Measurements from ENCODE around the gene TKT. TPM values are rescaled to one million over a fixed set of nuclear protein-coding genes. Genes with fewer than 3 reads are reported as not detected.

TKT gene
- total RNA-seq, 1 experiment from 2014 or later = 634 TPM

DNA sequence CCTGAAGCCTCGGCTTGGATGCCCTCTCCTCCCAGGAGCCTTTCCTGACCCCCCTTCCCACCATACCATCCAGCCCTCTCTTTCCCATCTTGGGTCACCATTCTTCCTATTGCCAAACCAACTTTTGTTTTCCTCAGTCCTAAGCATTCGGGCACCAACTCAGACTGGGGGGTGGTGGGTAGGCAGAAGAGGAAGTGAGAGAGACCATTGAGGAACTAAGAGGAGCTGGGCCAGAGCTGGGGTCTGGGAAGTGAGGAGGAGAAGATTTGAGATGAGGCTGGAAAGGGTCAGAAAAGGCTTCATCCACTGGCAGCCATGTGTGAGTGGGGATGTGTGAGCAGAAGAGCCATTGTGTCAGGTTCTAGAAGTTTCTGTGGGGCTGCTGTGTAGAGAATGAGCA, 37.7 kb downstream of the TKT start:
- POLR2A ChIA-PET = no interaction called here
- no peak overlapping the region for H3K4me2 ChIP-seq (ENCODE audit: low read length)
- TF ChIP-seq POLR2A (IDR thresholded peaks at IDR 0.05; ENCODE audit: borderline replicate concordance, extremely low read depth, insufficient read depth, insufficient read length) (no peak), ELF1 (IDR thresholded peaks at IDR 0.05; ENCODE audit: borderline replicate concordance, low read depth) (no peak), CBX3 (IDR thresholded peaks at IDR 0.05; ENCODE audit: low read depth) (no peak), SP1 (IDR thresholded peaks at IDR 0.05; ENCODE audit: low read depth) (no peak), YY1 (IDR thresholded peaks at IDR 0.05; ENCODE audit: extremely low read depth, insufficient replicate concordance, low read depth, low read length) (no peak), TCF7L2 (IDR thresholded peaks at IDR 0.05; ENCODE audit: borderline replicate concordance, extremely low read depth, insufficient read depth, insufficient read length) (no peak), RAD21 (IDR thresholded peaks at IDR 0.05; ENCODE audit: low read depth) (no peak)
- TF ChIP-seq, protein P1, sequence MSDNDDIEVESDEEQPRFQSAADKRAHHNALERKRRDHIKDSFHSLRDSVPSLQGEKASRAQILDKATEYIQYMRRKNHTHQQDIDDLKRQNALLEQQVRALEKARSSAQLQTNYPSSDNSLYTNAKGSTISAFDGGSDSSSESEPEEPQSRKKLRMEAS (IDR thresholded peaks at IDR 0.05) = no peak
- peaks cover 0 to 4% of the 10 kb centered on the region in 2 experiments; a peak in 1 of 4 replicates for H3K36me3 ChIP-seq (ENCODE audit: control insufficient read depth in 1 of 2, insufficient read depth in 2 of 2, low read length in 2 of 2)
- H2AFZ ChIP-seq (ENCODE audit: low read depth, low read length, poor library complexity, severe bottlenecking) = no peak overlapping the region
- DNase-seq (ENCODE audit: low read depth, low spot score) (no peak), ATAC-seq (no peak)
- H3K9me3 ChIP-seq (ENCODE audit: control insufficient read depth in 1 of 2, insufficient read depth in 1 of 2, low read depth in 1 of 2, low read length in 2 of 2) = no peaks in the 10 kb centered on the region
- no peak overlapping the region for H3K9ac ChIP-seq (ENCODE audit: low read length)
- intact Hi-C loops (cut with micrococcal nuclease) = no loop called here
- CTCF ChIA-PET = no interaction called here
- no peaks in the 10 kb centered on the region; the same call in 1 of the 2 replicates for H3K79me2 ChIP-seq (ENCODE audit: insufficient read depth, low read length)
- H3K27ac ChIP-seq (ENCODE audit: low read depth, low read length) = no peak overlapping the region
- BruUV-seq (replicated peaks) = no TSS peak
- H4K20me1 ChIP-seq (ENCODE audit: insufficient read depth) = no peaks in the 10 kb centered on the region
- H3K27me3 ChIP-seq (ENCODE audit: insufficient read depth, low read length) = no peaks in the 10 kb centered on the region
- RAD21 ChIA-PET (ENCODE audit: low non-redundant PET in 1 of 2, low total read pairs in 2 of 2, uncharacterized antibody in 2 of 2, unreplicated experiment in 2 of 2) = no interaction called here
- H3K4me3 ChIP-seq (replicated peaks in 1 of 2; ENCODE audit: low read depth in 1 of 2, low read length in 2 of 2) = no peak overlapping the region
- peaks cover 0 to 4% of the 10 kb centered on the region in 2 experiments; a peak in 1 of 4 replicates for H3K4me1 ChIP-seq (ENCODE audit: control insufficient read depth in 1 of 2, insufficient read depth in 2 of 2, low read length in 2 of 2)
- no peaks in the 10 kb centered on the region for H3K9me2 ChIP-seq (ENCODE audit: insufficient read depth)

GRCh38 chr3:53217175-53217574, 38.6 kb downstream of the TKT start:
- H3K9ac ChIP-seq (ENCODE audit: low read length) = no peak overlapping the region
- no peaks in the 10 kb centered on the region; a peak in 1 of 4 replicates for H3K36me3 ChIP-seq (ENCODE audit: control insufficient read depth in 1 of 2, insufficient read depth in 2 of 2, low read length in 2 of 2)
- BruUV-seq (replicated peaks) = no TSS peak
- no peak overlapping the region for H3K4me3 ChIP-seq (replicated peaks in 1 of 2; ENCODE audit: low read depth in 1 of 2, low read length in 2 of 2)
- H3K27ac ChIP-seq (ENCODE audit: low read depth, low read length) = no peak overlapping the region
- H3K9me2 ChIP-seq (ENCODE audit: insufficient read depth) = no peaks in the 10 kb centered on the region
- RAD21 ChIA-PET (ENCODE audit: low non-redundant PET in 1 of 2, low total read pairs in 2 of 2, uncharacterized antibody in 2 of 2, unreplicated experiment in 2 of 2) = no interaction called here
- H2AFZ ChIP-seq (ENCODE audit: low read depth, low read length, poor library complexity, severe bottlenecking) = no peak overlapping the region
- no peak overlapping the region for H3K4me2 ChIP-seq (ENCODE audit: low read length)
- H3K4me1 ChIP-seq (ENCODE audit: control insufficient read depth in 1 of 2, insufficient read depth in 2 of 2, low read length in 2 of 2) = peaks cover 0 to 4% of the 10 kb centered on the region in 2 experiments; a peak in 1 of 4 replicates
- POLR2A ChIA-PET = no interaction called here
- H3K9me3 ChIP-seq (ENCODE audit: control insufficient read depth in 1 of 2, insufficient read depth in 1 of 2, low read depth in 1 of 2, low read length in 2 of 2) = no peaks in the 10 kb centered on the region
- no peaks in the 10 kb centered on the region; the same call in 1 of the 2 replicates for H3K79me2 ChIP-seq (ENCODE audit: insufficient read depth, low read length)
- CTCF ChIA-PET = no interaction called here
- no peaks in the 10 kb centered on the region for H3K27me3 ChIP-seq (ENCODE audit: insufficient read depth, low read length)
- intact Hi-C loops (cut with micrococcal nuclease) = no loop called here
- DNase-seq (ENCODE audit: low read depth, low spot score) (no peak), ATAC-seq (no peak)
- no peaks in the 10 kb centered on the region for H4K20me1 ChIP-seq (ENCODE audit: insufficient read depth)
- TF ChIP-seq POLR2A (IDR thresholded peaks at IDR 0.05; ENCODE audit: borderline replicate concordance, extremely low read depth, insufficient read depth, insufficient read length) (no peak), CEBPB (IDR thresholded peaks at IDR 0.05; ENCODE audit: low read depth) (no peak), ZFX (IDR thresholded peaks at IDR 0.05) (no peak), EZH2phosphoT487 (IDR thresholded peaks at IDR 0.05; ENCODE audit: borderline replicate concordance) (no peak), SIN3A (IDR thresholded peaks at IDR 0.05; ENCODE audit: low read depth) (no peak), ELF1 (IDR thresholded peaks at IDR 0.05; ENCODE audit: borderline replicate concordance, low read depth) (no peak), CBX3 (IDR thresholded peaks at IDR 0.05; ENCODE audit: low read depth) (no peak), SP1 (IDR thresholded peaks at IDR 0.05; ENCODE audit: low read depth) (no peak), JUND (IDR thresholded peaks at IDR 0.05) (no peak), EZH2 (IDR thresholded peaks at IDR 0.05) (no peak), YY1 (IDR thresholded peaks at IDR 0.05; ENCODE audit: extremely low read depth, insufficient replicate concordance, low read depth, low read length) (no peak), ZBTB33 (IDR thresholded peaks at IDR 0.05; ENCODE audit: extremely low read depth, insufficient replicate concordance, low read length) (no peak), EGR1 (IDR thresholded peaks at IDR 0.05; ENCODE audit: low read depth) (no peak), SRF (IDR thresholded peaks at IDR 0.05; ENCODE audit: low read depth) (no peak), CTCF (IDR thresholded peaks at IDR 0.05 in 2 of 3, conservative IDR thresholded peaks at IDR 0.05 in 1 of 3; ENCODE audit: borderline replicate concordance in 1 of 3, insufficient read depth in 1 of 3, low read depth in 2 of 3, low read length in 2 of 3) (no peak)

All from HCT116 (cell line).